GM23338 (cell line): ENCODE measurements around the gene LCTL. TPM values are rescaled to one million over a fixed set of nuclear protein-coding genes. Genes with fewer than 3 reads are reported as not detected.
A peak's percentile ranks its signal among the peaks of the same experiment; 100 is the strongest.

Experiments
- ATAC-seq: fragments of 200-7000 bp; cut with Tn5 transposase; 3 replicates; pipeline ENCODE4 v1.9.1; 2020
- DNase-seq: peaks from one replicate; pipeline ENCODE4 v3.0.0-alpha.2; 2015; ENCODE audit warnings: low spot score
- H2AFZ ChIP-seq: fragments of 200-600 bp; sonication (generic); 2 replicates; pipeline ENCODE4 v1.8.0; 2016; ENCODE audit warnings: antibody characterized with exemption, mild to moderate bottlenecking, moderate library complexity
- H3F3A ChIP-seq: fragments of 200-600 bp; sonication (generic); replicated peaks from 2 replicates; pipeline ENCODE4 v1.8.0; 2017; ENCODE audit warnings: antibody characterized with exemption, mixed run types, low read depth
- H3K27ac ChIP-seq: fragments of 200-600 bp; sonication (generic); 2 replicates; pipeline ENCODE4 v1.6.1; 2016; ENCODE audit warnings: low read depth
- H3K27me3 ChIP-seq: fragments of 200-600 bp; sonication (generic); 2 replicates; pipeline ENCODE4 v1.8.0; 2016; ENCODE audit warnings: mild to moderate bottlenecking, mixed run types, moderate library complexity; ENCODE audit not compliant: insufficient read depth
- H3K36me3 ChIP-seq: fragments of 200-600 bp; sonication (generic); 2 replicates; pipeline ENCODE4 v1.8.0; 2016; ENCODE audit warnings: mild to moderate bottlenecking; ENCODE audit not compliant: insufficient read depth
- H3K4me1 ChIP-seq: fragments of 200-600 bp; sonication (generic); 2 replicates; pipeline ENCODE4 v1.8.0; 2016; ENCODE audit warnings: mild to moderate bottlenecking, moderate library complexity; ENCODE audit not compliant: insufficient read depth
- H3K4me2 ChIP-seq: fragments of 200-600 bp; sonication (generic); 2 replicates; pipeline ENCODE4 v1.7.1; 2017; ENCODE audit warnings: mixed run types
- H3K4me3 ChIP-seq: fragments of 200-600 bp; sonication (generic); 2 replicates; pipeline ENCODE4 v1.6.1; 2016; ENCODE audit warnings: mixed run types
- H3K79me2 ChIP-seq: fragments of 200-600 bp; sonication (generic); replicated peaks from 2 replicates; pipeline ENCODE4 v1.8.0; 2017; ENCODE audit warnings: mild to moderate bottlenecking; ENCODE audit not compliant: insufficient read depth
- H3K9me2 ChIP-seq: fragments of 200-600 bp; sonication (generic); 2 replicates; pipeline ENCODE4 v1.8.0; 2017; ENCODE audit not compliant: insufficient read depth
- H4K20me1 ChIP-seq: fragments of 200-600 bp; sonication (generic); replicated peaks from 2 replicates; pipeline ENCODE4 v1.8.0; 2017; ENCODE audit warnings: mild to moderate bottlenecking; ENCODE audit not compliant: insufficient read depth
- H3K27ac Mint-ChIP-seq: 2 replicates; pipeline ENCODE4 v1.8.0; 2020; ENCODE audit warnings: inconsistent platforms, mild to moderate bottlenecking, moderate library complexity, mixed read lengths
- H3K27me3 Mint-ChIP-seq: 3 replicates; pipeline ENCODE4 v1.8.0; 2022; ENCODE audit warnings: low read depth, mild to moderate bottlenecking, moderate library complexity, mixed read lengths, inconsistent platforms; ENCODE audit not compliant: insufficient read depth, poor library complexity
- H3K36me3 Mint-ChIP-seq: 3 replicates; pipeline ENCODE4 v1.8.0; 2021; ENCODE audit warnings: low read depth, mild to moderate bottlenecking, inconsistent platforms, moderate library complexity, mixed read lengths
- H3K4me1 Mint-ChIP-seq: 3 replicates; pipeline ENCODE4 v1.8.0; 2020; ENCODE audit warnings: mild to moderate bottlenecking, inconsistent platforms, mixed read lengths
- H3K4me3 Mint-ChIP-seq: 3 replicates; pipeline ENCODE4 v1.8.0; 2021; ENCODE audit warnings: moderate library complexity, mild to moderate bottlenecking, inconsistent platforms, mixed read lengths
- H3K9me3 Mint-ChIP-seq: 3 replicates; pipeline ENCODE4 v1.8.0; 2020; ENCODE audit warnings: moderate library complexity, mild to moderate bottlenecking, inconsistent platforms, mixed read lengths
- CREB1 ChIP-seq: fragments of 250-450 bp; sonication (Bioruptor Pico); IDR thresholded peaks from 2 replicates; pipeline ENCODE4 v1.5.0; 2020; ENCODE audit warnings: low read depth, mild to moderate bottlenecking, moderate library complexity
- ETS1 ChIP-seq: IDR thresholded peaks from 2 replicates; pipeline ENCODE4 v1.6.1; 2016; ENCODE audit warnings: antibody characterized with exemption
- EZH2 ChIP-seq: fragments of 200-600 bp; sonication (generic); IDR thresholded peaks from one replicate; pipeline ENCODE4 v1.8.0; 2017; ENCODE audit warnings: antibody characterized with exemption, mild to moderate bottlenecking, low read depth; ENCODE audit not compliant: unreplicated experiment
- EZH2phosphoT487 ChIP-seq: fragments of 200-600 bp; sonication (generic); IDR thresholded peaks from one replicate; pipeline ENCODE4 v1.8.1; 2018; ENCODE audit warnings: antibody characterized with exemption; ENCODE audit not compliant: unreplicated experiment
- JUNB ChIP-seq: IDR thresholded peaks from one replicate; pipeline ENCODE4 v1.6.1; 2016; ENCODE audit warnings: antibody characterized with exemption; ENCODE audit not compliant: unreplicated experiment
- NANOG ChIP-seq: IDR thresholded peaks from 2 replicates; pipeline ENCODE4 v1.6.1; 2016; ENCODE audit warnings: antibody characterized with exemption, borderline replicate concordance
- POLR2AphosphoS5 ChIP-seq: IDR thresholded peaks from 2 replicates; pipeline ENCODE4 v1.6.1; 2016; ENCODE audit warnings: antibody characterized with exemption, low read depth
- STAT1 ChIP-seq: IDR thresholded peaks from one replicate; pipeline ENCODE4 v1.6.1; 2016; ENCODE audit warnings: antibody characterized with exemption; ENCODE audit not compliant: unreplicated experiment
- ZNF114 ChIP-seq: fragments of 250-450 bp; sonication (Bioruptor Pico); IDR thresholded peaks from 2 replicates; pipeline ENCODE4 v1.5.0; 2020; ENCODE audit warnings: mild to moderate bottlenecking, moderate library complexity
- ZNF331 ChIP-seq: fragments of 250-450 bp; sonication (Bioruptor Pico); IDR thresholded peaks from 2 replicates; pipeline ENCODE4 v1.5.0; 2020; ENCODE audit warnings: low read depth, mild to moderate bottlenecking, moderate library complexity
- polyA plus RNA-seq: library from polyadenylated mRNA; unstranded; fragments of >200 nt; fragmentation: Nextera tagmentation; extraction: Ambion mirVana; gene quantifications from 2 replicates; pipeline ENCODE4 v1.2.1, GENCODE V29; 2016
- total RNA-seq: library from RNA; depleted of rRNA; stranded (reverse); fragments of >200 nt; shearing (Covaris generic); gene quantifications from 2 replicates; pipeline ENCODE4 v1.2.3, GENCODE V29; 2014
- TF ChIP-seq, protein P1 (sequence below): fragments of 250-450 bp; sonication (Bioruptor Pico); IDR thresholded peaks from 2 replicates; pipeline ENCODE4 v1.5.0; 2020; ENCODE audit warnings: mild to moderate bottlenecking, moderate library complexity
- TF ChIP-seq, protein P2 (sequence below): IDR thresholded peaks from one replicate; pipeline ENCODE4 v1.6.1; 2018; ENCODE audit warnings: antibody characterized with exemption; ENCODE audit not compliant: unreplicated experiment
- TF ChIP-seq, protein P3 (sequence below), 2 experiments: fragments of 200-600 bp in 1 of 2; sonication (generic) in 1 of 2; conservative IDR thresholded peaks; 2 replicates each; pipeline versions ENCODE4 v1.5.1 to v1.6.1; 2016 to 2017; ENCODE audit warnings: antibody characterized with exemption in 2 of 2, low read depth in 2 of 2, mild to moderate bottlenecking in 2 of 2, moderate library complexity in 1 of 2

The LCTL gene
- total and polyA plus RNA-seq, 2 experiments from 2014 or later, result 2.3 to 5.6 TPM

DNA sequence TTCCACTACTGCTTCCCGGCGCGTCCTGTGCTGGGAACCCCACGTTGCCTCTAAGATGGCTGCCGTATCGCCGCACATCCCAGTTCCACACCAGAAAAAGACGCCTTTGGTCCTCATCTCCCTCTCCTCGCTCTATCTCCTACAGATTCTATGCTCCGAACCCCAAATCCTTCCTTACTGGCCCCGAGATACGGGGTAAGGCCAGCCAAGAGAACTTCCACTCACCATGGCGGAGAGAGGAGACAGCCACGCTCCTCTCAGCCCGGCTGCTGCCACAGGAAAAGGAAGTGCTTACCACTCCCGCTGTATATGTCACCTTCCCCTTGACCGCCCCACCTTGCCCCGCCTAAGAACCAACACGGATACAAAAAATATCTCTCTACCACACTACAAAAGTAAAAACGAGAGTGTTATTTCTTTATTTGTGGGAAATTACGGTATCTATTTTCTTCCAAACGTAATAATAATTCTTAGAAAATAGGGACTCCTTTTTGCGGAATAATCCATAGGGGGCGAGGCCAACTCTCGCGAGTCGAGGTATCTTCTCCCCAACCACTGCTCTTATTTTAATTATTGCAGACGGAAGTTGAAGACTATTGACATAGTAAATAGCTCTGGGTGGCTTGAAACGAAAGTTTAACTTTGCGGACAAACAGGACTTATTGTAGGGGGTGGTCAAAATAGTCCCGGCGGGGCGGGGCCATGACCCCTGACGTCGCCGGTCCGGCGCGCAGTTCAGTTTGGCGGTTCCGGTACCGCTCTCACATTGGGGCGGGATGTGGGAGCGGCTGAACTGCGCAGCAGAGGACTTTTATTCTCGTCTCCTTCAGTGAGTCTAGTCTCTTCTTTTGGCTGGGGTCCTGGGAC lies 61.0 kb downstream of the LCTL start, which contains the start of the genes RPL4 and ZWILCH:
TSS of gene RPL4 (minus strand) at position 293 of the 867 bp plus-strand sequence. CDS start at position 228, 65 bp downstream.
TSS of gene ZWILCH (plus strand) at position 764 of the 867 bp plus-strand sequence. CDS start at position 777, 13 bp downstream.
- H3K36me3 Mint-ChIP-seq, result peaks cover 59% of the 10 kb centered on the region
- Histone ChIP-seq H3K4me3 (peak within 1 kb of the TSS; percentile 100), H3K27ac (peak within 1 kb of the TSS; percentile 81), H3K36me3 (peaks cover 52% of the 10 kb centered on the region), H3K27me3 (no peaks in the 10 kb centered on the region), H4K20me1 (peaks cover 23% of the 10 kb centered on the region), H3K4me1 (peaks cover 26% of the 10 kb centered on the region), H3K79me2 (peaks cover 80% of the 10 kb centered on the region), H3K9me2 (no peaks in the 10 kb centered on the region), H2AFZ (peak within 1 kb of the TSS; percentile 11; the same call in 1 of the 2 replicates), H3K4me2 (peak within 1 kb of the TSS; percentile 100), H3F3A (peaks cover 45% of the 10 kb centered on the region)
- peak within 1 kb of the TSS; percentile 98 for H3K4me3 Mint-ChIP-seq
- DNase-seq, result peak; percentile 85
- ATAC-seq, result peak; percentile 89
- H3K9me3 Mint-ChIP-seq, result no peaks in the 10 kb centered on the region
- H3K27me3 Mint-ChIP-seq, result peaks cover 2% of the 10 kb centered on the region
- peaks cover 23% of the 10 kb centered on the region; the same call in 2 of the 3 replicates for H3K4me1 Mint-ChIP-seq
- TF ChIP-seq ETS1, result peak; percentile 38
- peak; percentile 89 for TF ChIP-seq POLR2AphosphoS5
- TF ChIP-seq CREB1 (CRISPR knock-in tag), result peak; percentile 49
- no peak for TF ChIP-seq STAT1
- TF ChIP-seq ZNF114 (CRISPR knock-in tag), result no peak
- TF ChIP-seq ZNF331 (CRISPR knock-in tag), result no peak
- no peak for TF ChIP-seq EZH2phosphoT487
- TF ChIP-seq, protein P1, sequence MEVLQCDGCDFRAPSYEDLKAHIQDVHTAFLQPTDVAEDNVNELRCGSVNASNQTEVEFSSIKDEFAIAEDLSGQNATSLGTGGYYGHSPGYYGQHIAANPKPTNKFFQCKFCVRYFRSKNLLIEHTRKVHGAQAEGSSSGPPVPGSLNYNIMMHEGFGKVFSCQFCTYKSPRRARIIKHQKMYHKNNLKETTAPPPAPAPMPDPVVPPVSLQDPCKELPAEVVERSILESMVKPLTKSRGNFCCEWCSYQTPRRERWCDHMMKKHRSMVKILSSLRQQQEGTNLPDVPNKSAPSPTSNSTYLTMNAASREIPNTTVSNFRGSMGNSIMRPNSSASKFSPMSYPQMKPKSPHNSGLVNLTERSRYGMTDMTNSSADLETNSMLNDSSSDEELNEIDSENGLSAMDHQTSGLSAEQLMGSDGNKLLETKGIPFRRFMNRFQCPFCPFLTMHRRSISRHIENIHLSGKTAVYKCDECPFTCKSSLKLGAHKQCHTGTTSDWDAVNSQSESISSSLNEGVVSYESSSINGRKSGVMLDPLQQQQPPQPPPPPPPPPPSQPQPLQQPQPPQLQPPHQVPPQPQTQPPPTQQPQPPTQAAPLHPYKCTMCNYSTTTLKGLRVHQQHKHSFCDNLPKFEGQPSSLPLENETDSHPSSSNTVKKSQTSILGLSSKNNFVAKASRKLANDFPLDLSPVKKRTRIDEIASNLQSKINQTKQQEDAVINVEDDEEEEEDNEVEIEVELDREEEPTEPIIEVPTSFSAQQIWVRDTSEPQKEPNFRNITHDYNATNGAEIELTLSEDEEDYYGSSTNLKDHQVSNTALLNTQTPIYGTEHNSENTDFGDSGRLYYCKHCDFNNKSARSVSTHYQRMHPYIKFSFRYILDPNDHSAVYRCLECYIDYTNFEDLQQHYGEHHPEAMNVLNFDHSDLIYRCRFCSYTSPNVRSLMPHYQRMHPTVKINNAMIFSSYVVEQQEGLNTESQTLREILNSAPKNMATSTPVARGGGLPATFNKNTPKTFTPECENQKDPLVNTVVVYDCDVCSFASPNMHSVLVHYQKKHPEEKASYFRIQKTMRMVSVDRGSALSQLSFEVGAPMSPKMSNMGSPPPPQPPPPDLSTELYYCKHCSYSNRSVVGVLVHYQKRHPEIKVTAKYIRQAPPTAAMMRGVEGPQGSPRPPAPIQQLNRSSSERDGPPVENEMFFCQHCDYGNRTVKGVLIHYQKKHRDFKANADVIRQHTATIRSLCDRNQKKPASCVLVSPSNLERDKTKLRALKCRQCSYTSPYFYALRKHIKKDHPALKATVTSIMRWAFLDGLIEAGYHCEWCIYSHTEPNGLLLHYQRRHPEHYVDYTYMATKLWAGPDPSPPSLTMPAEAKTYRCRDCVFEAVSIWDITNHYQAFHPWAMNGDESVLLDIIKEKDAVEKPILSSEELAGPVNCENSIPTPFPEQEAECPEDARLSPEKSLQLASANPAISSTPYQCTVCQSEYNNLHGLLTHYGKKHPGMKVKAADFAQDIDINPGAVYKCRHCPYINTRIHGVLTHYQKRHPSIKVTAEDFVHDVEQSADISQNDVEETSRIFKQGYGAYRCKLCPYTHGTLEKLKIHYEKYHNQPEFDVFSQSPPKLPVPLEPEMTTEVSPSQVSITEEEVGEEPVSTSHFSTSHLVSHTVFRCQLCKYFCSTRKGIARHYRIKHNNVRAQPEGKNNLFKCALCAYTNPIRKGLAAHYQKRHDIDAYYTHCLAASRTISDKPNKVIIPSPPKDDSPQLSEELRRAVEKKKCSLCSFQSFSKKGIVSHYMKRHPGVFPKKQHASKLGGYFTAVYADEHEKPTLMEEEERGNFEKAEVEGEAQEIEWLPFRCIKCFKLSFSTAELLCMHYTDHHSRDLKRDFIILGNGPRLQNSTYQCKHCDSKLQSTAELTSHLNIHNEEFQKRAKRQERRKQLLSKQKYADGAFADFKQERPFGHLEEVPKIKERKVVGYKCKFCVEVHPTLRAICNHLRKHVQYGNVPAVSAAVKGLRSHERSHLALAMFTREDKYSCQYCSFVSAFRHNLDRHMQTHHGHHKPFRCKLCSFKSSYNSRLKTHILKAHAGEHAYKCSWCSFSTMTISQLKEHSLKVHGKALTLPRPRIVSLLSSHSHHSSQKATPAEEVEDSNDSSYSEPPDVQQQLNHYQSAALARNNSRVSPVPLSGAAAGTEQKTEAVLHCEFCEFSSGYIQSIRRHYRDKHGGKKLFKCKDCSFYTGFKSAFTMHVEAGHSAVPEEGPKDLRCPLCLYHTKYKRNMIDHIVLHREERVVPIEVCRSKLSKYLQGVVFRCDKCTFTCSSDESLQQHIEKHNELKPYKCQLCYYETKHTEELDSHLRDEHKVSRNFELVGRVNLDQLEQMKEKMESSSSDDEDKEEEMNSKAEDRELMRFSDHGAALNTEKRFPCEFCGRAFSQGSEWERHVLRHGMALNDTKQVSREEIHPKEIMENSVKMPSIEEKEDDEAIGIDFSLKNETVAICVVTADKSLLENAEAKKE, result no peak
- TF ChIP-seq, protein P2, sequence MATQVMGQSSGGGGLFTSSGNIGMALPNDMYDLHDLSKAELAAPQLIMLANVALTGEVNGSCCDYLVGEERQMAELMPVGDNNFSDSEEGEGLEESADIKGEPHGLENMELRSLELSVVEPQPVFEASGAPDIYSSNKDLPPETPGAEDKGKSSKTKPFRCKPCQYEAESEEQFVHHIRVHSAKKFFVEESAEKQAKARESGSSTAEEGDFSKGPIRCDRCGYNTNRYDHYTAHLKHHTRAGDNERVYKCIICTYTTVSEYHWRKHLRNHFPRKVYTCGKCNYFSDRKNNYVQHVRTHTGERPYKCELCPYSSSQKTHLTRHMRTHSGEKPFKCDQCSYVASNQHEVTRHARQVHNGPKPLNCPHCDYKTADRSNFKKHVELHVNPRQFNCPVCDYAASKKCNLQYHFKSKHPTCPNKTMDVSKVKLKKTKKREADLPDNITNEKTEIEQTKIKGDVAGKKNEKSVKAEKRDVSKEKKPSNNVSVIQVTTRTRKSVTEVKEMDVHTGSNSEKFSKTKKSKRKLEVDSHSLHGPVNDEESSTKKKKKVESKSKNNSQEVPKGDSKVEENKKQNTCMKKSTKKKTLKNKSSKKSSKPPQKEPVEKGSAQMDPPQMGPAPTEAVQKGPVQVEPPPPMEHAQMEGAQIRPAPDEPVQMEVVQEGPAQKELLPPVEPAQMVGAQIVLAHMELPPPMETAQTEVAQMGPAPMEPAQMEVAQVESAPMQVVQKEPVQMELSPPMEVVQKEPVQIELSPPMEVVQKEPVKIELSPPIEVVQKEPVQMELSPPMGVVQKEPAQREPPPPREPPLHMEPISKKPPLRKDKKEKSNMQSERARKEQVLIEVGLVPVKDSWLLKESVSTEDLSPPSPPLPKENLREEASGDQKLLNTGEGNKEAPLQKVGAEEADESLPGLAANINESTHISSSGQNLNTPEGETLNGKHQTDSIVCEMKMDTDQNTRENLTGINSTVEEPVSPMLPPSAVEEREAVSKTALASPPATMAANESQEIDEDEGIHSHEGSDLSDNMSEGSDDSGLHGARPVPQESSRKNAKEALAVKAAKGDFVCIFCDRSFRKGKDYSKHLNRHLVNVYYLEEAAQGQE, result peak; percentile 31
- no peak for TF ChIP-seq NANOG
- TF ChIP-seq, protein P3, sequence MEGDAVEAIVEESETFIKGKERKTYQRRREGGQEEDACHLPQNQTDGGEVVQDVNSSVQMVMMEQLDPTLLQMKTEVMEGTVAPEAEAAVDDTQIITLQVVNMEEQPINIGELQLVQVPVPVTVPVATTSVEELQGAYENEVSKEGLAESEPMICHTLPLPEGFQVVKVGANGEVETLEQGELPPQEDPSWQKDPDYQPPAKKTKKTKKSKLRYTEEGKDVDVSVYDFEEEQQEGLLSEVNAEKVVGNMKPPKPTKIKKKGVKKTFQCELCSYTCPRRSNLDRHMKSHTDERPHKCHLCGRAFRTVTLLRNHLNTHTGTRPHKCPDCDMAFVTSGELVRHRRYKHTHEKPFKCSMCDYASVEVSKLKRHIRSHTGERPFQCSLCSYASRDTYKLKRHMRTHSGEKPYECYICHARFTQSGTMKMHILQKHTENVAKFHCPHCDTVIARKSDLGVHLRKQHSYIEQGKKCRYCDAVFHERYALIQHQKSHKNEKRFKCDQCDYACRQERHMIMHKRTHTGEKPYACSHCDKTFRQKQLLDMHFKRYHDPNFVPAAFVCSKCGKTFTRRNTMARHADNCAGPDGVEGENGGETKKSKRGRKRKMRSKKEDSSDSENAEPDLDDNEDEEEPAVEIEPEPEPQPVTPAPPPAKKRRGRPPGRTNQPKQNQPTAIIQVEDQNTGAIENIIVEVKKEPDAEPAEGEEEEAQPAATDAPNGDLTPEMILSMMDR (conservative IDR thresholded peaks at IDR 0.05; ENCODE audit: low read depth in 2 of 2), result no peak
- TF ChIP-seq EZH2, result no peak
- TF ChIP-seq JUNB, result no peak
- peak within 1 kb of the TSS; percentile 99 for H3K27ac Mint-ChIP-seq
